Measurements from ENCODE around the gene CA12. TPM values are rescaled to one million over a fixed set of nuclear protein-coding genes. Genes with fewer than 3 reads are reported as not detected.

CA12 gene
- total and polyA plus RNA-seq, 11 donors = 0.04 to 5.2 (median 0.25) TPM; not detected in 3

GRCh38 chr15:63425426-63425985, 43.9 kb upstream of the CA12 start:
- Histone ChIP-seq H3K4me1 (no peaks in the 10 kb centered on the region), H3K4me3 (no peak overlapping the region), H3K36me3 (no peaks in the 10 kb centered on the region), H3K27ac (no peak overlapping the region), H3K9me3 (peaks cover 0 to 9% (median 0%) of the 10 kb centered on the region in 12 donors), H3K27me3 (no peaks in the 10 kb centered on the region)
- no peak for ATAC-seq
- intact Hi-C loops (cut with DNase I) = loop anchor here in 1 of 10 donors (10.0 kb wide), 1 partner anchor 61 kb away; no protein-coding TSS in a partner anchor
- DNase-seq = no peak
- TF ChIP-seq POLR2A (IDR thresholded peaks at IDR 0.05) (no peak), CTCF (IDR thresholded peaks at IDR 0.05) (no peak)
- WGBS, 4 donors = 81 to 88% (median 84%) methylated on average over 2 of the region's 2 CpGs

DNA sequence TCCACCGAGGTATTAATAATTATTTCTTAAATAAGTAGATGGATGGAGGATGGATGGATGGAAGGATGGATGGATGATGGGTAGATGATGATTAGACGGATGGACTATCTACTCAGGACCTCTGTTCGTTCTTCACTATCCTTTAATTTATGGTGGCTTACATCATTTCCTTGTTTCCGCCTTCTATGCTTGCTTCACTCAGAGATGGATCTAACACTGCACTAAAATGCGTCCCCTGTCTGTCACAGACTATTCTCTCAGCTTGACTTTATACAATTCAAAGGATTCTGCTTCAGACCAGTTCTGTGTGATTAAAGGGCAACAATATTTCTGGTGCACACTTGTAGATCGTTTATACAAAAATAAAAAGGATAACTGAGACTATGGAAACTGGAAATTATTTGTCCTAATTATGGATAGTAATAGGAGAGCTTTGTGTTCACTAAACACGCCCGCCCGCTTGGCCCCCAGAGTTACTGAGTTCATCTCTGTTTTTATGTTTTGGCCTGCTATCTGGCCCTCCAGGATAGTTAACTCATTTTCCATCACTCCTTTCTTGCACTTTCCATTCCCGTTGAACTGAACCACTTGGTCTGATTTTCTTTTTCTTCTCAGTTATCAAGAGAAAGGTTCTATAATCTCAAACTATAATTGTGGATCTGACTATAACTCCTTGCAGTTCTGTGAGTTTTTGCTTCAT, 41.4 kb upstream of the CA12 start:
- Histone ChIP-seq H3K9me3 (peaks cover 0 to 9% (median 0%) of the 10 kb centered on the region in 12 donors), H3K27me3 (no peaks in the 10 kb centered on the region), H3K27ac (no peak overlapping the region), H3K36me3 (no peaks in the 10 kb centered on the region), H3K4me3 (no peak overlapping the region), H3K4me1 (no peaks in the 10 kb centered on the region)
- WGBS, 4 donors = 77 to 86% (median 80%) methylated on average over 10 of the region's 10 CpGs
- ATAC-seq (no peak), DNase-seq (no peak)
- TF ChIP-seq CTCF (IDR thresholded peaks at IDR 0.05) = no peak
- no peak for TF ChIP-seq POLR2A (IDR thresholded peaks at IDR 0.05)
- intact Hi-C loops (cut with DNase I) = loop anchor here in 1 of 10 donors (10.0 kb wide), 1 partner anchor 58 kb away; no protein-coding TSS in a partner anchor

GRCh38 chr15:63421433-63421832, 39.8 kb upstream of the CA12 start:
- Histone ChIP-seq H3K27me3 (no peaks in the 10 kb centered on the region), H3K4me1 (no peaks in the 10 kb centered on the region), H3K4me3 (no peak overlapping the region), H3K9me3 (peaks cover 0 to 9% (median 0%) of the 10 kb centered on the region in 12 donors), H3K36me3 (no peaks in the 10 kb centered on the region), H3K27ac (no peak overlapping the region)
- WGBS, 4 donors = 89 to 97% (median 89%) methylated on average over 3 of the region's 3 CpGs
- intact Hi-C loops (cut with DNase I) = loop anchor here in 1 of 10 donors (10.0 kb wide), 1 partner anchor 57 kb away; no protein-coding TSS in a partner anchor
- no peak for ATAC-seq
- TF ChIP-seq CTCF (IDR thresholded peaks at IDR 0.05) (no peak), POLR2A (IDR thresholded peaks at IDR 0.05) (no peak)
- DNase-seq = no peak

- no peak for ATAC-seq
- no peaks in the 10 kb centered on the region for H3K27me3 ChIP-seq
- no peak overlapping the region for H3K27ac ChIP-seq
- no peak overlapping the region for H3K4me3 ChIP-seq
- intact Hi-C loops (cut with DNase I) = loop anchor here in 1 of 10 donors (10.0 kb wide), 1 partner anchor 56 kb away; no protein-coding TSS in a partner anchor
- 79 to 88% (median 87%) methylated on average over 5 of the region's 5 CpGs for WGBS, 4 donors
- DNase-seq = no peak
- H3K36me3 ChIP-seq = no peaks in the 10 kb centered on the region
- H3K9me3 ChIP-seq = peaks cover 0 to 1% (median 0%) of the 10 kb centered on the region in 12 donors
- no peaks in the 10 kb centered on the region for H3K4me1 ChIP-seq
- TF ChIP-seq CTCF (IDR thresholded peaks at IDR 0.05) (no peak), POLR2A (IDR thresholded peaks at IDR 0.05) (no peak)
These were observed 38.7 kb upstream of the CA12 start for GRCh38 chr15:63420333-63420747.
